HG03354 (cell line): Measurements from ENCODE around the gene SLC4A8.

Experiments
- ATAC-seq: cut with Tn5 transposase; IDR thresholded peaks from one replicate; pipeline ENCODE4 v1.9.1; 2021; ENCODE audit warnings: mild to moderate bottlenecking; ENCODE audit not compliant: unreplicated experiment, poor library complexity, severe bottlenecking

Gene SLC4A8

DNA sequence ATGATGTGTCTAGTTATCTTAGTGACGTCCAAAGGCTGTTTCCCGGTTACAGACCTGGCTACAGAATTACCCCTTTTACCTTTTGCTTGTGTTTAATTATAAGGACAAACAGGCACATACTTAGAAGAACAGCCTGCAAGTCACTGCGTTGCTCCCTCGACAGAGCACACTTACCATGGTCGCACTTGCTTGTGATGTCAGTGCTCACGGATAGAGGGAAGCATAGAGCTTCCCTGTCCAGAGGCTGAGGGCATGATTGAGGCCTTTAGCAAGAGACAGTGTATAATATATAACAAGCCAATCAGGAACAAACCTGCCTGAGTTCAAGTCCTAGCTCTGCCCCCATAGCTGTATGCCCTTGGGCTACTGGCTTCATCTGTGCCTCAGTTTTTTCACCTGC lies 93.2 kb downstream of the SLC4A8 start:
- no peak for ATAC-seq

- ATAC-seq = no peak
Observed at GRCh38 chr12:51519755-51520154, 95.1 kb downstream of the SLC4A8 start.

DNA sequence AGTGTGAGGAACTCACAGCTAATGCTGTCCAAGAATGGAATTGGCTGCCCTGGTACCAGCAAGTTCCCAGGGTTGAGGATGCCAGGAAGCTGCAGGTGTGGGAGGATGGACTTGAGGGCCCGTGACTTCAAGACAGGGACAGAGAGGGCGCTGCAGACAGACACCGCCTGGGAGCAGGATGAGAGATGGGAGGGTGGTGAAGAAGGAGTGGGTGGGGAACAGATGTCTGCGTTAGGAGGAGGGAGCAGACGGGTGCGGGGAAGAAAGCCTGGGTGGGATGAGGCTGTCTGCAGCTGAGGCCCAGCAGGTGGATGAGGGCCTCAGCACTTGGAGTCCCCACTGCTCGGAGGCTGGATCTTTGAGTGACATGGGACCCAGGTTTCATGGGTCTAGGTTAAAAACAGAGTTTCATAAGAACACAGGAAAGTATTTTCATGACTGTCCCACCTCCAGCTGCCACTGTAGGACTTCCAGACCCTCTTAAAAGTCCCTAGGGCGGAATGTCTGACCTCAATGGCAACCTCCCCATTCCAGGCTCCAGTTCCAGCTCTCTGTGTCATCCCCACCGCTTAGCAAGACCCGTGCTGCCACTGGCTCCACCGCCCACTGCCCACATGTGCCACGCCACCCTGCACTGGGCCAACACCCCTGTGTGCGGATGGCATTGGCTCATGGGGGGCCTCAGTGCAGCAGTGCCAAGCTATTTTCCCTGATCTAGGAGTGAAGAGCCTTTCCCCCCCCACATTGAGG lies 96.1 kb downstream of the SLC4A8 start:
- no peak for ATAC-seq

DNA sequence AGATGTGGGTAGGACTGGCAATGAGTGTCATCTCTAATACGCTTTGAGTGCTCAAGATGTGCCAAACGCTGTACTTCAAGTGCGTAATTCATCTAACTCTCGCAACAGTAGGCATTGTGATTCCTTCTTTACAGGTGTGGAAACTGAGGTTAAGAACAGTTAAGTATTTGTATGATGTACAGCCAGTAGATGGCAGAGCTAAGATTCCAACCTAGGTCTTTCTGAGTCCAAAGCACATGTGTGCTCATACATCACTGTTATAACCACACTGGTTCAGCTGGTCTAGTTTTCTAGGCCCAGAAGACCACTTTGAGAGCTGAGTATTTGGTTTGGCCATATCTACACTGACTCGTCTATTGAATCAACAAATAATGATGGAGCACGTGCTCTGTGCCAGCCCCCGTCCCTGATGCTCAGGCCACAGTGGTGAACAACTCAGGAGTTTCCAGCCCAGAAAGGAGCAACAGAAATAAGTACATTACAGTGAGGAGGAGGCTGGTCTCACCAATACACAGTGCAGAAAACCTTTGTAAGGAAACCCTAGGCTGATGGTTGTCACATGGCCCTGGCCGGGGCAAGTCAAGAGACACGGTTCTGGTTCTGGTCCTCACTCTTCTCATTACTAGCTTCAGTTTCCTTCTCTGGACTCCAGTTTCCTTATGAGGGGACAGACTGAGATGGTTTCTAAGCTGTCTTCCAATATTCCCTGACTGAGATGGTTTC lies 97.1 kb downstream of the SLC4A8 start:
- no peak for ATAC-seq

- ATAC-seq = no peak
Observed at GRCh38 chr12:51522696-51523095, 98.1 kb downstream of the SLC4A8 start.

- ATAC-seq = no peak
Observed at GRCh38 chr12:51524386-51524901, 99.8 kb downstream of the SLC4A8 start.

- ATAC-seq = no peak
Observed at GRCh38 chr12:51525518-51525917, 100.9 kb downstream of the SLC4A8 start.

DNA sequence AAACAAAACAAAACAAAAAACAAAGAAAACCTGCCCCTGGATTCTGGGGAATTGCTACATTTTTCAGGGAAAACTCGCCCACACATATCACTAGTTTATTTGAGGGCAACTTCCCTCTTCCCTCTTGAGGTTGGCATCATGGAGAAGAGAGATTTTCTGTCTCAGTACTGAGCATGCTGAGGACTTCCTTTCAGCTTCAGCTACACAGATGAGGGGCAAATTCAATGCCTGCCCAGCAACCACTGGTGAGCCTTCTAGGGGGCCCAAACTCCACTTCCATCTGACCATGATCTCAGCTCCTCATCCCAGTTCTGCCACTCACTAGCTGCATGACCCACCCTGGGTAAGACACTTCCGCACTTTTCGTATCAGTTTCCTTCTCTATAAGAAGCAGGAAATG lies 103.3 kb downstream of the SLC4A8 start:
- ATAC-seq = no peak

GRCh38 chr12:51528852-51529650 lies 104.4 kb downstream of the SLC4A8 start:
- no peak for ATAC-seq

- ATAC-seq = no peak
Observed at GRCh38 chr12:51529651-51529970, 105.0 kb downstream of the SLC4A8 start.

- no peak for ATAC-seq
Observed at GRCh38 chr12:51530208-51530607, 105.6 kb downstream of the SLC4A8 start.

DNA sequence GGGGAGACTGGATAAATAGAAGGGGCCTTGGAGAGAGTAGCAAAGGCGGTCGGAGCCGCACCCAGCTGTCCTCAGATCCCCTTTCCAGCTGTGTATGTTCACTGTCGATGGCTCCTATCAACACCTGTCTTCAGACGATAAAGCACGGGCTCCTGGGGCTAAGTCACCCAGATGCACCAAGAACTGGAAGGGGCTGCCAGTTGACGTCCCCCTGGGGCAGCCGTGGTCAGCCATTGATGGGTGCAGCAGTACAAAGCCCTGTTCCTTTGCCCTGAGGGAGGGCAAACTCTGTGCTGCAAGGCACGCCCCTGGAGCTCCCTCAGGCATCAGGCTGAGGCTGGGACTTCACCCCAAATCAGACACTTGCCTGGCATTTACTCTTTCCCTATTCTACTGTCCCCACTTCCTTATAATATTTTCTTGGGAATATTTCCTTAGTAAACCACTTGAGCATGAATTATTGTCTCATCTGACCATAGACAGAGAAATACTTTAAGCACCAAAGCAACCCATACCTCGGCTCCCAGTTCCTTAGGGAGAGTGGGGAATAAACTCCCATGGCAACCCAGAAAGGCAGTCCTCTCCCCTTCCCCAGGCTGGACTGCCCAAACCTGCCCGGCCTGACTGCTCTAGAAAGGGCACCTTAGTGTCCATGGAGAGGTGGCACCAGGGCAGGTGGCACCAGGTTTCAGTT lies 106.8 kb downstream of the SLC4A8 start:
- ATAC-seq = no peak

GRCh38 chr12:51531978-51532497 lies 107.4 kb downstream of the SLC4A8 start:
- peak; percentile 75 for ATAC-seq

- no peak for ATAC-seq
Observed at GRCh38 chr12:51533799-51534198, 109.2 kb downstream of the SLC4A8 start.

GRCh38 chr12:51534216-51535074 lies 109.8 kb downstream of the SLC4A8 start:
- ATAC-seq = no peak

DNA sequence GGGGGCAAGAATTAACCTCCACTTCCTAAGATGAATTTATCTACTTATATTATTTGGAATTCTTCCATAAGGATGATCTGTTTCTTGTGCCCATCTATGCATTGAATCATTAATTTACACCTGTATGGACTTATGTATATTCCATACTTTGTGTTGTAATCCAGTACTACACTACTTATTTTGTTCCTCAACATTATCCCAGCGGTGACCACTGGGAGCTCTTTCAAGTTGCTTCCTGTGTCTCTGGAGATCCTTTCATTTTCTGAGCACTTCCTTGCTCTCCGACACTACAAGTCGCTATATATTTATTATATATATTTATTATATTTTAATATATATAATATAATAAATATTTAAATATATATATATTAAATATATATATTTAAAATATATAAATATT lies 111.5 kb downstream of the SLC4A8 start:
- no peak for ATAC-seq

DNA sequence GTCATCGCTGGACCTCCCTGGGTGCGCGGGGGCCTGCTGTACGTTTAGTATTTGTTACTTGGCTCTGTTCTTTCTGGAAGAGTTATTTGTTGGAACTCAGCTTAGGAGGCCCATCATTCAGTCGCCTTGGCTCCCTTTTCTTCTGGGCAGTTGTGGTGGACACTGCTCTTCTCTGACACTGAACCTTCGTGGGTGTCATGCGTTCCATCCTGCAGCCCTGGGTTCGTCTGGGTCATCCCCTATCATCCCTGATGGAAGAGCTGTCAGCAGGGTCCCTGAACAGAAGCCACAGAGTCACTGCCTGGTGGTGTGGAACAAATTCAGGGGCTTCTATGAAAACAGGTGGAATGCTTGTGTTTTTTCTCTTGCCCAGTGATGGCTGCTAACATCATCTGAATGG lies 113.5 kb downstream of the SLC4A8 start:
- no peak for ATAC-seq

GRCh38 chr12:51538599-51538998 lies 114.0 kb downstream of the SLC4A8 start:
- ATAC-seq = no peak

DNA sequence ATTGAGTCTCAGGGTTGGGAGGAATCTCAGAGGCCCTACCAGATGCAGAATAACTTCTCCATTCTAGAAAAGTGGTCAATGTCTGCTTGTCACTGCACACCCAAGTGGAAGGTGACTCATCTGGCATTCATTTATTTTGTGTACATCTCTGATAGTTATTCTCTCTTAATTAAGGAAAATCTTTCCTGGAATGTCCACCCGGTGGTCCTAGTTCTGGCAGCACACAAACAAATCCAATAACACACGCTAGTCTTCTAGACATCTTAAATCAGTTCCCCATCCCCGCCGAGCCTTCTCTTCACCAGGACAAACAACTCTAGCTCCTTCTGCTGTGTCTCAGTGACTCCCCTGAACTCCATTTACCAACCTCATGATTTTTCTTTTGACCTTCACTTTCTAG lies 116.4 kb downstream of the SLC4A8 start:
- no peak for ATAC-seq
